MV-4-11 (cell line): ENCODE data around the gene ARHGAP33.

Experiments
- DNase-seq: peaks from one replicate; lab custom pipeline; 2025; lab: John Stamatoyannopoulos, UW

The ARHGAP33 gene

GRCh38 chr19:35739275-35740107, 35.9 kb upstream of the ARHGAP33 start:
- no peak for DNase-seq

DNA sequence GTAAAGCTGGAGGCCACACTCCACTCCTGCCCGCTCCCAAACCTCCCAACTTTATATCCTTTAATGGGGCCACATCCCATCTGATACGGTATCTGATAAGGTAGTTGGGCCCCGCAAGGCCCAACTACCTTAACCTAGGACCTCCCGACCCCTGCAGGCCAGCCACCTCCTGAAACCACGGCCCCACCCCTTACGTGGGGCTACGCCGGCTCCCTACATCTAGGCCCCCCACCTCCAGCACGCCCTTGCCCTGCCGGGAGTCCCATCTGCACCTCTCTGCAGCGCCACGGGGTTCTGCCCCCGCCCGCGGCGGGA, 35.3 kb upstream of the ARHGAP33 start:
- no peak for DNase-seq

GRCh38 chr19:35740423-35741202, 34.8 kb upstream of the ARHGAP33 start:
- DNase-seq = peak; percentile 99

DNA sequence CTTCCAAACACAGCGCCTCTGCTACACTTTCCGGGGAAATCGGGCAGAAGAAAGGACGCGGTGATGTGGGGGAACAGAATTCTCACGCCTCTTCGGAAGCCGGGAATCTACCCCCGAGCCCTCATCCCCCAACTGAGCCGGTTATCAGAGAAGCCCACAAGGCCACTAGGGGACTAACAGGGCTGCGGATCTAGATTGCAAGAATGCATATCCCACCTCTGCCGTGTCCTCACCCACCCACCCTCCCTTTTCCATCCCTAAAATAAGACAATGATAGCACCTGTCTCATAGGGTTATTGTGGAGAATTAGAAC, 34.2 kb upstream of the ARHGAP33 start:
- DNase-seq = no peak

GRCh38 chr19:35742121-35742724, 33.1 kb upstream of the ARHGAP33 start, which contains the start of gene IGFLR1:
IGFLR1 (minus strand) TSS chr19:35742452; CDS start chr19:35741180, 1,272 bp downstream.
- DNase-seq = peak; percentile 93

GRCh38 chr19:35743640-35744429, 31.5 kb upstream of the ARHGAP33 start:
- DNase-seq = no peak

DNA sequence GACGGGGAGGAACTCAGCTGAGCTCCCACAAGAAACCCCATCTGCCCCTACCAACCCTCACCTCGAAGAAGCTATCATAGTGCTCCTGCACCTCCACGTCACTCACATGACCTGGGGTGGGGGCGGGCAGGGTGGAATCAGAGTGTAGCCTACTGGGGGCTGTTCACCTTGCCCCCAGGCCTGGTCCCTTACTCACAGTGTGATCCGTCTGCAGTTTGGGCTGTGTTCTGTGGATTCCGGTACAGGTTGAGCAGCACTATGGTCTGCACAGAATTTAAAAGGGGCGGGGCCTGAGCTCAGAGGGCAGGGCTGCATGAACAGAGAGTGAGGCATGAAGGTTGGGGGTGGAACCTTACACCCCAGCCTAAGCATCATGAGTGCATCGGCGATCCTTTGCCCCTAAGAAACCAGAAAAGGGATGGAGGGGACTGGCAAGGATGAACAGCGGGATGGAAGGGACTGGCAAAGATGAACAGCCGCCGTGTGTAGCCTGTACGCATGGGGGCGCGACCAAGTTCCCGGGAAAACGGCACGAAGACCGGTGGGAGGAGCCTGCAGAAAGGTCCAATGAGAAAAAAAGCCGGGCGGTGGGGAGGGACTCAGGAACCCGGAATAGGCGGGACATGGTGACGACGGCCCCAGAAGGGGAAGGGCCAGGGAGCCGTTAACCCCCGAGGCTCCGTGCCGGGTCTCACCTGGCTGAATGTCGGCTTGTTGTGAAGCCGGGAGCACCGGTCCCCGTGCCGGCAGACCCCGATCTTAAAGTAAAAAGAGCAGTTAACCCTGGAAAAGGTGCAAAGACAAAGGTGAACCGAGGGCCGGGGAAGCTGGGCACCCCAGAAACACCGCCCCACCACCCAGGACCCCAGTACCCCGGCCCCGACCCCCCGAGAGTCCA, 30.7 kb upstream of the ARHGAP33 start:
- peak; percentile 97 for DNase-seq

- peak; percentile 100 for DNase-seq
Measured at GRCh38 chr19:35745328-35746086, 29.9 kb upstream of the ARHGAP33 start, which contains the start of the genes PSENEN and U2AF1L4. PSENEN (plus strand) TSS chr19:35745651; CDS start chr19:35745931, 280 bp downstream. U2AF1L4 (minus strand) TSS chr19:35745418; CDS start chr19:35745391, 27 bp downstream.

GRCh38 chr19:35746087-35746462, 29.3 kb upstream of the ARHGAP33 start:
- no peak for DNase-seq

DNA sequence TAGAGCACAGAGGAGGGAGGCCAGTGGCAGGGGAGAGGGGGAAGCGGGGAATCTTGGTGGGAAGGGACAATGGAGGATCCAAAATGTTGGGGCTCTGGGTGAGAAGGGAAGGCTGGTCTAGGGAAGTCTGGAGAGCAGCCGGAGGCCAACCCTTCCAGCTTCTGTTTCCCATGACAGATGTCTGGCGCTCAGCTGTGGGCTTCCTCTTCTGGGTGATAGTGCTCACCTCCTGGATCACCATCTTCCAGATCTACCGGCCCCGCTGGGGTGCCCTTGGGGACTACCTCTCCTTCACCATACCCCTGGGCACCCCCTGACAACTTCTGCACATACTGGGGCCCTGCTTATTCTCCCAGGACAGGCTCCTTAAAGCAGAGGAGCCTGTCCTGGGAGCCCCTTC, 28.8 kb upstream of the ARHGAP33 start:
- DNase-seq = no peak

DNA sequence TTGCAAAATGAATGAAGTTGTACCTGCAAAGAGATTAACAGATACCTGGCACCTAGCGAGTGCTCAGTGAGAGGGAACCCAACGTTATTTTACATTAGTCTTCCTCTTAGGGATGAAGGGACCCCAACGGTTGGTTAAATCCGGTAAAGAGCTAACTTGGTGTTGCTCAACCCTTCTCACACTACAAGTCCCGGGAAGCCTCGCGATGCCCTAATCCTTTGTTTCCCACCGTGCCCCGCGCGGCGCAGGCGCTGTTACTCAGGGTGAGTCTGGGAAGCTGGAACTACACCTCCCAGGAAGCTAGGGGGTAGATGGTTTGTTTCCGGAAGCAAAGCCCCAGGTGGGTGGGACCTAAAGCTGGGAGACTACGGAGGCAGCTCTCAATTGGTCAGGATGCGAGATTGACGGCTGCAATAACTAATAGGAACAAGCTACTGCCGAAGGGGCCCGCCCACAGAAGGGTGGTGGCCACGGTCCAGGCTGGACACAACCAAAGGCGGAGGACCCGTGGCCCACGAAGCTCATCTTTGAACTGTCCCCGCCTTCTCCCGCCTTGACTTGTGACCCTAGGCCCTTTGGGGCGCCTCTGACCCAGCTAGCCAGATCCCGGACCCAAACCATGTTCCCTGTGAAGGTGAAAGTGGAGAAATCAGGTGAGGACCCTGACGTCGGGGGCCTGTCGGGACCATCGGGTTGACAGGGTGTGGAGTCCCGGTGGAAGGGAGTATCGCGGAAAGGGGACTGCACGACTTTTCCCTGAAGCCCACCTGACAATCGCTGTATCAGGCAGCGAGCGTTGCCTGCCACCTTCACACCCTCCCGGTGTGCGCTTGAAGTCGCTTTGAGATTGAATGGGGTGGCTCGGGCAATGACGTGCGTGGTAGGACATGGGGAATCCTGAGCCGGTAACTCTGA, 27.0 kb upstream of the ARHGAP33 start, which contains the start of gene LIN37:
LIN37 (plus strand) TSS at position 471 of the 915 bp plus-strand sequence; CDS start at position 620, 149 bp downstream.
- DNase-seq = peak; percentile 100

DNA sequence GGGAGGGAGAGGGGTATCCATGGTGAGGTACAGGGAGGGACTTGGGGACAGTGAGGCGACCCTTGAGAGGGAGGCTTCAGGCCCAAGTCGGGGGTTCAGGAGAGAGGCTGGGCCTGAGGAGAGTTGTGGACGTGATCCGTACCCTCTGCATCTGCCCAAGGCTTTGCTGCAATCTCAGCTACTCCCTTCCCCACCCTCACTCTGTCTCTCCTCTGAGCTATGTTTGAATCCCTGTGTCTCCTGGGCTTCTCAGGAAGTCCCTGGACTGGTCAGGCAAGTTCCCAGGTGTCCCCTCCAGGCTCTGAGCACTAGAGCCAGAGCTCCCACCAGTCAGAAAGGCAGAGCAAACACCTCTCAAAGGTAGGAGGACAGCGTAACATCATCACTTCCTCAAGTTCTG, 25.2 kb upstream of the ARHGAP33 start:
- no peak for DNase-seq

GRCh38 chr19:35751839-35752745, 23.3 kb upstream of the ARHGAP33 start:
- no peak for DNase-seq

- DNase-seq = no peak
Measured at GRCh38 chr19:35752746-35753350, 22.5 kb upstream of the ARHGAP33 start.

DNA sequence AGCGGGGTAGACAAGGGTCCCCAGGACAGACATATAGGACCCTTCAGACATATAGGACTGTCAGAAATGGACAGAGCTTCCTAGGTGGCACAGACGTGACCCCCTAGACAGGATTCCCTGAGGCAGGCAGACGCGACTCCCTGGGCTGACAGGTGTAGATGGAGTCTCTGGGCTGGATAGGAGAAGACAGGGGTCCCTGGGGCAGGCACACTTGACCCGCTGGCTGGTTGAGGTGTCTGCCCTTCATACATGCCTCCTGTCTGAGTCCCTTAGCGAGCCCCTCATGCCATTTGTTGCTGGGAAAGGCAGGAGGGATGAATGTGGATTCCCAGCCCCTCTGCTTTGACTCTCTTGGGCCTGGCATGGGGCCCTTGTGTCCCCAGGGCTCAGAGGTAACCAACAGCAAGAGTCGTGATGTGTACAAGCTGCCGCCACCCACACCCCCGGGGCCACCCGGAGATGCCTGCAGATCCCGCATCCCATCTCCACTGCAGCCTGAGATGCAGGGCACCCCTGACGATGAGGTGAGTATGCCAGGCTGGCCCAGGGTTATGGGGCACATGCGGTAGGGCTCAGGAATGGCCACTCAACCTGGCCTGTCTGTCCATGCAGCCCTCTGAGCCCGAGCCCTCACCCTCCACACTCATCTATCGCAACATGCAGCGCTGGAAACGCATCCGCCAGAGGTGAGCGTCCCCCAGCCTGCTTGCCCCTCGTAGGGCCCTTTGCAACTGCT, 21.6 kb upstream of the ARHGAP33 start:
- DNase-seq = no peak

GRCh38 chr19:35754370-35755130, 20.8 kb upstream of the ARHGAP33 start:
- no peak for DNase-seq
